Ammon's horn (tissue), 1 donor: Measurements from ENCODE around the gene HIVEP1.
A peak's percentile ranks its signal among the peaks of the same experiment; 100 is the strongest.

ENCODE experiments used
- DNase-seq: peaks from one replicate; pipeline ENCODE4 v3.0.0-alpha.2; 2016; ENCODE audit warnings: low spot score

HIVEP1 gene

GRCh38 chr6:12012038-12012557, at the start of gene HIVEP1:
HIVEP1 (plus strand) TSS chr6:12012312; CDS start chr6:12015629, 3,317 bp downstream.
- DNase-seq, result peak; percentile 25

DNA sequence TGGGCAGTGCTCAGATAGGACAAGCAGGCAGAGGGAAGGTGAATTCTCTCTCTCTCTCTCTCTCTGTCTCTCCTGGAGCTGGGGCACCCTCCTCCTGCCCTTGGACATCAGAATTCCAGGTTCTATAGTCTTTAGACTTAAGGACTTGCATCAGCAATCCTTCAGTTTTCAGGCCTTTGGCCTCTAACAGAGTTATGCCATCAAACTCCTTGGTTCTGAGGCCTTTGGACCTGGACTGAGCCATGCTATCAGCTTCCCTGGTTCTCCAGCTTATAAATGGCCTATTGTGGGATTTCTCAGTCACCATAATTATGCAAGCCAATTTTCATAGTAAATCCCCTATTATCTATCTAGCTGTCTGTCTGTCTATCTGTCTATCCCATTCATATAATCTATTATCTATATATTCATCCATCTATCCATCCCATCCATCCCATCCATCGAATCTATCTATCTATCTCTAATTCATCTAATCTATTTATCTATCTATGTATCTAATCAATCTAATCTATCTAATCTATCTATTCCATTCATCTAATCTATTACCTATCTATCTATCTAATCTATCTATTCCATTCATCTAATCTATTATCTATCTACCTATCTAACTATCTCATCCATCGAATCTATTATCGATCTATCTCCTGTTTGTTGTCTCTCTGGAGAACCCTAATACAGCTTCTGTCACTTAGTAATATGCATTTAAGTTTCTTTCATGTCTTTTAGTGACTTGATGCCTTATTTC, 48.2 kb upstream of the HIVEP1 start:
- no peak for DNase-seq

DNA sequence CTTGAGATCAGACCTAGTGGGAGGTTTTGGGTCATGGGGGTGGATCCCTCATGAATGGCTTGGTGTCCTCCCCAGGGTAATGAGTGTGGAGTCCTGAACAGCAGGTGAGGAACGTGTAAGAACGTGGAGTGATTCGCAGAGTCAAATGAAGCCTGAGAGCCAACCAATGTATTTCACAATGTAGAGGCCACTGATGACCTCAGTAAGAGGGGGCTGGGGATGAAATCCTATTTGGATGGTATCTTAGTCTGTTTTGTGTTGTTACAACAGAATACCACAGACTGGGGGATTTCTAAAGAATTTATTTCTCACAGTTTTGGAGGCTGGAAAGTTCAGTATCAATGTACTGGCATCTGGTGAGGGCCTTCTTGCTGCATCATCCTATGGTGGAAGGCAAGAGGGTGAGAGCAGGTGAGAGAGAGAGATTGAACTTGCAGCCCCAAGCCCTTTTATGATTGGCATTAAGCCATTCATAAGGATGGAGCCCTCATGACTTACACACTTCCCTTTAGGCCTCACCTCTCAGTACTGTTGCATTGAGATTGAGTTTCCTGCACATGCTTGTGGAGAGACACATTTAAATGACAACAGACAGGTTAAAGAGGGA, 47.3 kb upstream of the HIVEP1 start:
- DNase-seq, result no peak

- DNase-seq, result no peak
Measured at GRCh38 chr6:11965499-11965898, 46.6 kb upstream of the HIVEP1 start.

DNA sequence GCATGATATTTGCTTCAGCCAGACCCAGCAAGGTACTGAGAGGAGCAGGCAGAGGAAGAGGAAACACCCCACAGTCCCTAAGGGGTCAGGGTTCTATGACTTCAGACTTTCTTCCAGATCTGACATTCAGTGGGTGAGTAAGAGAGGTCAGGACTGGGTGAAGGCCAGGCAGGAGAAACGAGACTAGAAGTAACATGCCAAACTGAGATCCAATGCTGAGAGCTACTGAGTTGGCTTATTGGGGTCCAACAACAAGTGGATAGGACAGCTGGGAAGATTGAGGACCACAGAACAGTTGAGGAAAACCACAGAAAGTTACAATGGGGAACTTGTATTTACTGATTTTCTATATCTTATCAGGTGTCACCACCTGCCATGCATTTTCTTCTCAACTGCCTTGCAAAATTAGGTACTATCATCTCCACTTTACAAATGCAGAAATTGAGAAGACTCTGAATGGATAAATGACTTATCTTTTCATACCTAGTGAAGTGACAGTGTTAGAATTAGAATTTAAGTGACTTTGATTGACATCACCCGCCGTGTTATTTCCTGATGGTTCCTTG, 43.8 kb upstream of the HIVEP1 start:
- no peak for DNase-seq

GRCh38 chr6:11969092-11969491, 43.0 kb upstream of the HIVEP1 start:
- DNase-seq, result no peak

DNA sequence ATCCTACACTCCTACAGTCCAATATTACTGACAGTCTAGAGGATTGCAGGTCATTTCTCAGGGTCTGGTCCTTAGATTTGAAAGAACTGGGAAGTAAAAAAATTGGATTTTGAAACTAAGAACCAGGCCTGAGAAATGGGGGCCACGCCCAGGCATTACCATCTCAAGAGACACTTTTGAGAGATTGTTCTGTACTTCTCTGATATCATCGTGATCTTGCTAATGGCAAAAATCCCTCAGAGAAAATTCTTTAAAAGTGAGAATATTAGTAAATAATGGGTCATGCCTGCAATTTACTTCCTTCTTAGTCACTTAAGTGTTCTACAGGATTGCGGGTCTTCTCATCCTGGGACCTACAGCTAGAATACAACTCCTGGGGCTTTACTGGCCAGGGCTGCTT, 42.0 kb upstream of the HIVEP1 start:
- DNase-seq, result no peak

- DNase-seq, result no peak
Measured at GRCh38 chr6:11971154-11971553, 41.0 kb upstream of the HIVEP1 start.

GRCh38 chr6:11972270-11972669, 39.8 kb upstream of the HIVEP1 start:
- no peak for DNase-seq

GRCh38 chr6:11972806-11973205, 39.3 kb upstream of the HIVEP1 start:
- no peak for DNase-seq

- no peak for DNase-seq
Measured at GRCh38 chr6:11973238-11973637, 38.9 kb upstream of the HIVEP1 start.

DNA sequence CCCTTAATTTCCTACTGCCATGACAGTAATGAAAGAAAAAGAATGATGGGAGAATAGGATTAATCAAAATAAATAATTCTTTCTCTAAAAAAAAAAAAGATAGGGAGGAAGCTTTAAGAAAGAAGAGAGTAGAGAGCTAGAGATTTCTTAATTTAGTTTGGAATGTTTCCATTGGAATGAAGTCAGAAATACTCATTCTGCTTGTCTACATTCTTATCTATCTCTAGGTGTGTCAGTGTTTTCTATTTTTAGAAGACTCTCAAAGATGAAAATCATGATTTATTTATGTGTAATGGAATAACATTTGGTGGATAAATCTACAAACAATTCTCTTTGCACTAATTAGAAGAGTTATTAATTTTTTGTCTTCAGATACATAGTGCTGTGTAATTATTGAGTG, 38.0 kb upstream of the HIVEP1 start:
- DNase-seq, result no peak

DNA sequence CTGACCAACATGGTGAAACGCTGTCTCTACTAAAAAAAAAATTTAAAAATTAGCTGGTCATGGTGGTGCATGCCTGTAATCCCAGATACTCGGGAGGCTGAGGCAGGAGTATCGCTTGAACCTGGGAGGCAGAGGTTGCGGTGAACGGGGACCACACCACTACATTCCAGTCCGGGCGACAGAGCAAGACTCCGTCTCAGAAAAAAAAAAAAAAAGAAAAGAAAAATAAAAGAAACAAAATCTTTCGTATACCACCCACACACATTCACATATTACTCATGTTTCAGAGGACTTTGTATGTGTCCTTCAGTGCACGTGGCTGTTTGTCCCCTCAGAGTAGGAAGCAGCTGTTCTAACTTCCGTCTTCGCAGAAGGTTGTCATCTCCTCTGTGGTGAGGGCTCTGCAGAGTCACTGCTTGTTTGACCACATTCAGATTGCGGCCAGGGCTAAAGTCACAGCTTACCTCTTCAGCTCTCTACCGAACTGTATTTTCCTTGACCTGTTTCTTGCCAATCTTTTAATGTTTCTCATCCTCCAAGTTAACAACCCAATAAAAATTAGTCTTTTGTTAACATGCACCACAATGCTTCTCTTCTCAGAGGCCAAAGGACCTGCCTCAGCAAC, 36.6 kb upstream of the HIVEP1 start:
- DNase-seq, result peak; percentile 46

DNA sequence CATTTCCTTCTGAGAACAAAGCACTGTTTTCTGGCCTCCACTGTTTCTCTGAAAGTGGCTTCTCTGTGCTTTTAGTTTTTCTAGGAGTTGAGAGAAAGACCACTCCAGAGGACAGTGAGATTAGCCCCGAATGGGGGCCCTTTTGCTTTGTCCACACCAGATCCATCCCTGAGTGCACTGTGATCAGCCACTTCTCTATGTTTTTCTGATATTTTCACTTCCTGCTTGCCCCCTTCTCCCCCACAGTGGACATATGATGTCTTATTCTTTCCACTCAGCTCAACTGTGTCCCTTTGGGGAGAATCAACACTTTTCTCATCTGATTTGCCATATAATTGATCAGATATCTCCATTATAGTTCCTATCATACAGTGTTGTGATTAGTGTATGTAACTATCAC, 35.6 kb upstream of the HIVEP1 start:
- DNase-seq, result no peak

GRCh38 chr6:11977193-11977592, 34.9 kb upstream of the HIVEP1 start:
- DNase-seq, result no peak

DNA sequence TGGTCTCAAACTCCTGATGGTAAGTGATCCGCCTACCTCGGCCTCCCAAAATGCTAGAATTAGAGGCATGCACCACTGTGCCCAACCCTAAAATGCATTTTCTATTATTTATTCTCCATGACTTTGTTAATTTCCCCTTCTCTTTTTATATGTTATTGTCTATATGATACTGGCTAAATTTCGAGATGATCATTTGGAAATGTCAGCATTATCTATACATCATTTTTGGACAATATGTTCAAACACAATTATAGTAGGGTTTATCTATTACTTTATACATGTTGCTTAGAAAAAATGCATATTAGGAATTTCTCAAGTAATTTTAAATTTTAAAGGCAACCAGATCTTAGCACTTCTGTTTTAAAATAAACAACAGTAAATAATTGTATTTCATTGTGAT, 34.4 kb upstream of the HIVEP1 start:
- DNase-seq, result no peak

DNA sequence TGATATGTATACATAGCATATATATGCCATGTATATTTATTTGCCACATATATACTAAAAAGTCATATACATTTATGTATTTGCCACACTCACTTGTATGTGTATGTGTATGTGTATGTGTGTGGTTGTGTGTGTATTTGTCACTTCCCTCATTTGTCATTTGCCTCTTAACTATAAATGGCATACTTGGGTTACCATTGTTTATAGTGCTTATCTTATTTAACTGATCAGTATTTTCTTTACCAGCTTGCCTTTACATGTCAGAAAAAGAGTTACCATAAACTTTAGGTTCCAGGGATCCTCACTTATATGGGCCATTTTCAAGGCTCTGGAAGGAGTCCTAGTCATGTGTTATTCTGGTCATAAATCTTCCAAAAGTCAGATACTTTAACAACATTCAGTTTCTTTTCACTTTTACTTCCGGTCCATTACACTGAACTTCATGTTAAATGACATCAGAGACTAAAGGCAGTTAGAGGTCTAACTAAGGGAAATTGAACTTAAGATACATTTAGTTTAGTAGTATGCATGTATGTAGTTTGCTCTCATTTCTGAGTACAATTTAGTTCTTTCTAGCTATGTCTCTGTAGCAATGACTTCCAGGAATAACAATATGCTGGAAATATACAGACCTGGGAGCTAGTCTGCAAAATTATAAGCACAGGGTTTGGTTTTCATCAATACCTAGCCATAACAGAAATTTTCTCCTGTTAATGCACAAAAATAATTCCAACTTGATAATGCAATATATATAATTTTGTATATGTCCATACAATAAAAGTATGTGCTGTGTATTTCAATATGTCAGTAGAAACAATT, 33.7 kb upstream of the HIVEP1 start:
- no peak for DNase-seq

GRCh38 chr6:11979866-11980265, 32.2 kb upstream of the HIVEP1 start:
- DNase-seq, result no peak

- no peak for DNase-seq
Measured at GRCh38 chr6:11983306-11983705, 28.8 kb upstream of the HIVEP1 start.

GRCh38 chr6:11987386-11987785, 24.7 kb upstream of the HIVEP1 start:
- no peak for DNase-seq

DNA sequence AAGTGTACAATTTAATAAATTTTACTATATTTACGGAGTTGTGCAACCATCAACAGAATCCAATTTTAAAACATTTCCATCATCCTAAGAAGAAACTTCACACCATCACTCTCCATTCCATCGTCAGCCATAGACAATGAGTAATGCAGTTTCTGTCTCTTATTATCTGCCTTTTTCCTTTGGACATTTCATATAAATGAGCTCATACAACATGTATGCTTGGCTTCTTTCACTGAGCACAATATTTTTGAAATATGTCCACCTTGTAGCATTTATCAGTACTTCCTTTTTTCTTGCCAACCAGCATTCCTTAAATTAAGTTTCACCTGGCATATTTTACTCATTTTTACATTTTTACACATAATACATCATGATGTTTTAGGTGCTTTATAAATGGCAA, 22.7 kb upstream of the HIVEP1 start:
- no peak for DNase-seq

DNA sequence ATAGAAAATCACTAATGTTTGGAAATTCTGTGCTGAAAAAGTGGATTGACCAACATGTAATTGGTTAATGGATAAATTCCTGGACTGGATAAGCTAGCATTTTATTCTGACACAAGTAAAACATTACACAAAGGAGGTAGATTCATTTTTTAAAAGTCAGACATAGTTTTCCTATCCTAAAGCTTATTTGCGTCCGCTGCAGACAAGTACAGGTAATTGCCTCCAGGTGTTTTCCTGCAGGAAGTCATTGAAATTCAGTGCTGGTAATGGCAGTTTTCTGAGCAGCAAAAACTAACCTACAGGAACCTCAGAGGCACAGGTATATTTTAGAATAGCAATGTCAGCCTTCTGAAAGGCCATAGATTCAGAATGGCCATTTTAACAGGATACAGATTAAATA, 20.0 kb upstream of the HIVEP1 start:
- no peak for DNase-seq
